KMS-11 (cell line): Measurements from ENCODE around the gene SLC35F4.

Experiments used
- H2AFZ ChIP-seq: fragments of 200-600 bp; sonication (generic); 2 replicates; pipeline ENCODE4 v1.6.1; 2016; ENCODE audit warnings: antibody characterized with exemption, mixed run types, low read depth
- H3K27ac ChIP-seq: fragments of 200-600 bp; sonication (generic); 2 replicates; pipeline ENCODE4 v1.6.1; 2016; ENCODE audit warnings: mild to moderate bottlenecking, mixed run types
- H3K27me3 ChIP-seq: fragments of 200-600 bp; sonication (generic); 2 replicates; pipeline ENCODE4 v1.6.1; 2017; ENCODE audit warnings: mild to moderate bottlenecking, low read depth, mixed run types, moderate library complexity; ENCODE audit not compliant: insufficient read depth
- H3K36me3 ChIP-seq: fragments of 200-600 bp; sonication (generic); 2 replicates; pipeline ENCODE4 v1.6.1; 2017; ENCODE audit warnings: mild to moderate bottlenecking, mixed run types; ENCODE audit not compliant: insufficient read depth
- H3K4me1 ChIP-seq: fragments of 200-600 bp; sonication (generic); 2 replicates; pipeline ENCODE4 v1.6.1; 2016; ENCODE audit warnings: mild to moderate bottlenecking, low read depth, mixed run types; ENCODE audit not compliant: poor library complexity, severe bottlenecking
- H3K4me2 ChIP-seq: fragments of 200-600 bp; sonication (generic); 2 replicates; pipeline ENCODE4 v1.7.0; 2016; ENCODE audit warnings: mild to moderate bottlenecking, mixed run types
- H3K4me3 ChIP-seq: fragments of 200-600 bp; sonication (generic); IDR thresholded peaks from 2 replicates; pipeline ENCODE4 v1.6.1; 2017; ENCODE audit warnings: low read depth, low read length, mixed read lengths; ENCODE audit not compliant: insufficient read depth
- H3K79me2 ChIP-seq: fragments of 200-600 bp; sonication (generic); 2 replicates; pipeline ENCODE4 v1.6.1; 2016; ENCODE audit warnings: low read depth, mixed run types; ENCODE audit not compliant: insufficient read depth
- H3K9ac ChIP-seq: fragments of 200-600 bp; sonication (generic); 2 replicates; pipeline ENCODE4 v1.6.1; 2016; ENCODE audit warnings: mild to moderate bottlenecking, mixed run types
- H4K20me1 ChIP-seq: fragments of 200-600 bp; sonication (generic); 2 replicates; pipeline ENCODE4 v1.6.1; 2016; ENCODE audit warnings: mild to moderate bottlenecking, mixed run types; ENCODE audit not compliant: insufficient read depth
- CTCF ChIP-seq: fragments of 200-600 bp; sonication (generic); conservative IDR thresholded peaks from 2 replicates; pipeline ENCODE4 v1.6.1; 2017; ENCODE audit warnings: low read depth, mild to moderate bottlenecking, antibody characterized with exemption, low read length, moderate library complexity, mixed read lengths

SLC35F4 gene

DNA sequence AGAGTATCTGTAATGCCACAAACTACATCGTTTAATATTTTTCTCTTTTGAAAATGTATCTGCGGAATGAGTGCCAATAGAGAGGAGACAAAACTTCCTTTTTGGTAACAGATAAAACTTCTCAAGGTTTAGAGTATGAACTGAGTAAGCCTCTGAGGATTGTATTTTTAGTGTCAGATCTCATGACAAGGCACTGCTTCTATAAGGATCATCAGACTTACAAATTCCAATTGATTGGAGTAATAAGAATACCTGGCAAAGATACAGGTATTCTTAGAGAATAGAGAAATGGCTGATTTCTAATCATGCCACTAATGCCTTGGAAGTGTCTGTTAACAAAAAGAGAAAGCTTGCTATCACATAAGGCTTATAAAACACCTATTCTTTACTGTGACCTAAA is 45.3 kb downstream of the SLC35F4 start:
- H2AFZ ChIP-seq: no peak overlapping the region
- no peaks in the 10 kb centered on the region for H3K79me2 ChIP-seq
- no peak overlapping the region for H3K4me2 ChIP-seq
- H3K4me1 ChIP-seq: no peaks in the 10 kb centered on the region
- H3K9ac ChIP-seq: no peak overlapping the region
- no peaks in the 10 kb centered on the region for H3K36me3 ChIP-seq
- TF ChIP-seq CTCF: no peak
- H3K27ac ChIP-seq: no peak overlapping the region
- no peaks in the 10 kb centered on the region for H3K27me3 ChIP-seq
- no peak overlapping the region for H3K4me3 ChIP-seq
- H4K20me1 ChIP-seq: no peaks in the 10 kb centered on the region

GRCh38 chr14:57818511-57818910 is 47.4 kb downstream of the SLC35F4 start:
- Histone ChIP-seq H3K4me1 (no peaks in the 10 kb centered on the region), H3K9ac (no peak overlapping the region), H3K27ac (no peak overlapping the region), H3K4me3 (no peak overlapping the region), H3K36me3 (no peaks in the 10 kb centered on the region), H3K27me3 (no peaks in the 10 kb centered on the region), H3K79me2 (no peaks in the 10 kb centered on the region), H4K20me1 (no peaks in the 10 kb centered on the region), H2AFZ (no peak overlapping the region), H3K4me2 (no peak overlapping the region)
- TF ChIP-seq CTCF: no peak

DNA sequence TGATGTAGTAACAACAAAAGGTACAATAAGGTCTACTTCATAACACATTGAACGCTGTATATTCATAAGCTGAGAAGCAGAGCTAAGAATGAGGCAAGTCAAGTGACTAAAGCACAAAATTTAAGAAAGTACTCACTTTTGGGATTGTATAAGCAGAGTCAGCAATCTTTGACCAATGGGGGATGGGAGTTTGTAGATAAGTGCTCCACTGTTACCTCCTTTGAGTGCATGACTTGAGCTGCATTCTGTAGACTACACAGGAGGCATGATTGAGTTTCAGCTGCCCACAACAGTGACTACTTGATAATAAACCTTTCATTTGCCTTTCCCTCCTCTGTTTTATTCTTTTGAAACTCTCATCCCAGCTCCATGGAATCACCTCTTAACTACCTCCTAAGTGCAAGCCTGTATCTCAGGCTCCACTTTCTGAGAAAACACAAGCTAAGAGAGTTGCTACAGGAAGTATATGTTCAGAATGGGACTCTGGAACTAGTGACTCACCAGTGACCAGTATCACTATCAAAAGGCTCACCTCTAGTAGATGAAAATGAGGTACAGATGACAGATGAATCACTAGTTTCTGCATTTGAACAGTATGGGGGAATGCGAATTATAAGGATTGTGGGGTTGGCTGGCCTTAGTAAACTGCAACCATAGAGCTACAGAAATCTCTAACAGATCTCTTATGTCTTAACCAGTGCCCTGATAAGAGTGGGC is 49.2 kb downstream of the SLC35F4 start:
- H4K20me1 ChIP-seq: no peaks in the 10 kb centered on the region
- H2AFZ ChIP-seq: no peak overlapping the region
- no peak overlapping the region for H3K9ac ChIP-seq
- H3K4me1 ChIP-seq: no peaks in the 10 kb centered on the region
- H3K27ac ChIP-seq: no peak overlapping the region
- no peak overlapping the region for H3K4me3 ChIP-seq
- H3K27me3 ChIP-seq: no peaks in the 10 kb centered on the region
- H3K79me2 ChIP-seq: no peaks in the 10 kb centered on the region
- no peak overlapping the region for H3K4me2 ChIP-seq
- no peak for TF ChIP-seq CTCF
- no peaks in the 10 kb centered on the region for H3K36me3 ChIP-seq

- no peak overlapping the region for H2AFZ ChIP-seq
- H3K79me2 ChIP-seq: no peaks in the 10 kb centered on the region
- TF ChIP-seq CTCF: no peak
- no peak overlapping the region for H3K4me3 ChIP-seq
- H3K9ac ChIP-seq: no peak overlapping the region
- H3K27me3 ChIP-seq: no peaks in the 10 kb centered on the region
- H3K27ac ChIP-seq: no peak overlapping the region
- H3K4me1 ChIP-seq: no peaks in the 10 kb centered on the region
- H3K36me3 ChIP-seq: no peaks in the 10 kb centered on the region
- H3K4me2 ChIP-seq: no peak overlapping the region
- no peaks in the 10 kb centered on the region for H4K20me1 ChIP-seq
These were observed 51.2 kb downstream of the SLC35F4 start for GRCh38 chr14:57814726-57815125.
